GM12801 (cell line): ENCODE results near the gene TMCC3.

Experiments
- CTCF ChIP-seq: IDR thresholded peaks from one replicate; pipeline ENCODE4 v1.5.1; 2011; ENCODE audit warnings: control low read depth; ENCODE audit not compliant: insufficient read length; ENCODE audit errors: extremely low read depth

Gene TMCC3

GRCh38 chr12:94658931-94659330, 8.6 kb upstream of the TMCC3 start:
- TF ChIP-seq CTCF = no peak

GRCh38 chr12:94656556-94656955, 6.2 kb upstream of the TMCC3 start:
- no peak for TF ChIP-seq CTCF

GRCh38 chr12:94649349-94650142, 811 bp downstream of the TMCC3 start:
- TF ChIP-seq CTCF = no peak

- no peak for TF ChIP-seq CTCF
Observed at GRCh38 chr12:94648578-94648977, 1.8 kb downstream of the TMCC3 start.

GRCh38 chr12:94644141-94644979, 6.0 kb downstream of the TMCC3 start:
- TF ChIP-seq CTCF = no peak

- no peak for TF ChIP-seq CTCF
Observed at GRCh38 chr12:94643606-94644005, 6.8 kb downstream of the TMCC3 start.

- TF ChIP-seq CTCF = no peak
Observed at GRCh38 chr12:94641283-94641682, 9.1 kb downstream of the TMCC3 start.
